C4-2B (cell line): ENCODE results near the gene TPM3.

ENCODE experiments used
- CTCF ChIP-seq: fragments of 450-650 bp; conservative IDR thresholded peaks from 2 replicates; pipeline ENCODE4 v1.5.1; 2017; ENCODE audit warnings: mild to moderate bottlenecking
- ZFX ChIP-seq: fragments of 450-650 bp; IDR thresholded peaks from 2 replicates; pipeline ENCODE4 v1.6.1; 2017

DNA sequence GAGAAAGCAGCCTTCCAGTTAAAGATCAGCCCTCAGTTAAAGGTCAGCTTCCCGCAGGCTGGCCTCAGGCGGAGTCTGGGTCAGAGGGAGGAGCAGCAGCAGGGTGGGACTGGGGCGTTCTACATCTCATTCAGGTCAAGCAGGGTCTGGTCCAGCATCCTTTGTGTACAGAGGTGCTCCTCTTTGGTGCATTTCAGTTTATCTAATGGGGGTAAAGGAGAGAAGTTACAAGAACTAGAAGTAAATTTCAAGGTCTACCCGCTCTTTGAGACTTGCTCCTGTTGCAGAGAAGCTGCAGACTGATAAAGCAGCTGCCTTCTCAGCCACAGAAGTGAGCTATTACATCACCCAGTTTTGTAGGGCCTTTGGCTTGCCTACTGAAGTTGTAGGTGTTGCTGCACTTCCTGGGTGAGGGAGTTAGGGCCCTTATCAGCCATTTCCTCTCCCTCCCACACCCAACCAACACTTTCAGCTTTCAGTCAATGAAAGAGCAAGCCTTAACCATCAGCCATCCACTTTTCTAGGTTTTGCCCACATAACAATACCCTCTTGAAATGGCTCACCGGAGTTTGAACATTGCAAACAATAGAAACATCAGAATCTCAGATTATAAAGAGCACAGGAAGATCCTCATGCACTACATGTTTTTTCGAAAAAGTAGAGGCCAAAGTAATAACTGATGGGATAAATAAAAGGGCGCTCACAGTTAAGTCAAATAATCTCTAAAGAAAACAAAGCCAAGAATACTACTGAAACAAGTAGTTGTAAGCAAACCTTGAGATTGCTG lies 34.2 kb downstream of the TPM3 start:
- no peak for TF ChIP-seq CTCF
- no peak for TF ChIP-seq ZFX
